GM13976 (cell line): ENCODE results near the gene PCDHB16.
"Not testable (repeated sequence)": the region's sequence is repeated elsewhere in the genome, so short reads cannot be mapped to it uniquely, and the experiment has no call there.

Experiments
- DNase-seq: peaks from one replicate; pipeline ENCODE4 v3.0.0; 2012; ENCODE audit warnings: low spot score
- CTCF ChIP-seq: IDR thresholded peaks from 2 replicates; pipeline ENCODE4 v1.5.1; 2012; ENCODE audit warnings: borderline replicate concordance, mild to moderate bottlenecking; ENCODE audit not compliant: insufficient read depth; ENCODE audit errors: extremely low read depth, missing control alignments, control extremely low read depth
- in situ Hi-C: fragments of 300-500 bp; cut with MboI; formaldehyde crosslinking; loops from one replicate; pipeline ENCODE4 v1.12.0; 2022; ENCODE audit warnings: low sequenced_read_pairs, mixed read lengths, inconsistent platforms; ENCODE audit not compliant: unreplicated experiment

Gene PCDHB16

GRCh38 chr5:141199359-141200235, 17.4 kb downstream of the PCDHB16 start, which contains the start of gene PCDHB11:
TSS of gene PCDHB11 (plus strand) at chr5:141199627. CDS start at chr5:141199775, 148 bp downstream.
- in situ Hi-C loops: no loop called here
- no peak for DNase-seq
- TF ChIP-seq CTCF: no peak

DNA sequence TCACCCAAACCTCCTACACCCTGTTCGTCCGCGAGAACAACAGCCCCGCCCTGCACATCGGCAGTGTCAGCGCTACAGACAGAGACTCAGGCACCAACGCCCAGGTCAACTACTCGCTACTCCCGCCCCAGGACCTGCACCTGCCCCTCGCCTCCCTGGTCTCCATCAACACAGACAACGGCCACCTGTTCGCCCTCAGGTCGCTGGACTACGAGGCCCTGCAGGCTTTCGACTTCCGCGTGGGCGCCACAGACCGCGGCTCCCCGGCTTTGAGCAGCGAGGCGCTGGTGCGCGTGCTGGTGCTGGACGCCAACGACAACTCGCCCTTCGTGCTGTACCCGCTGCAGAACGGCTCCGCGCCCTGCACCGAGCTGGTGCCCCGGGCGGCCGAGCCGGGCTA, 18.9 kb downstream of the PCDHB16 start:
- DNase-seq, in situ Hi-C loops: not testable (repeated sequence)

DNA sequence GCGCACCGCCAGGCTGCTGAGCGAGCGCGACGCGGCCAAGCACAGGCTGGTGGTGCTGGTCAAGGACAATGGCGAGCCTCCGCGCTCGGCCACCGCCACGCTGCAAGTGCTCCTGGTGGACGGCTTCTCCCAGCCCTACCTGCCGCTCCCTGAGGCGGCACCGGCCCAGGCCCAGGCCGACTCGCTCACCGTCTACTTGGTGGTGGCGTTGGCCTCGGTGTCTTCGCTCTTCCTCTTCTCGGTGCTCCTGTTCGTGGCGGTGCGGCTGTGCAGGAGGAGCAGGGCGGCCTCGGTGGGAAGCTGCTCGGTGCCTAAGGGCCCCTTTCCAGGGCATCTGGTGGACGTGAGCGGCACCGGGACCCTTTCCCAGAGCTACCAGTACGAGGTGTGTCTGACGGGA, 19.5 kb downstream of the PCDHB16 start:
- in situ Hi-C loops, DNase-seq: not testable (repeated sequence)

- TF ChIP-seq CTCF: no peak
- in situ Hi-C loops: no loop called here
- DNase-seq: no peak
Measured at GRCh38 chr5:141208478-141208877, 26.3 kb downstream of the PCDHB16 start, which contains the start of gene PCDHB12. TSS of gene PCDHB12 (plus strand) at chr5:141208719. CDS start at chr5:141208908, 189 bp downstream.

DNA sequence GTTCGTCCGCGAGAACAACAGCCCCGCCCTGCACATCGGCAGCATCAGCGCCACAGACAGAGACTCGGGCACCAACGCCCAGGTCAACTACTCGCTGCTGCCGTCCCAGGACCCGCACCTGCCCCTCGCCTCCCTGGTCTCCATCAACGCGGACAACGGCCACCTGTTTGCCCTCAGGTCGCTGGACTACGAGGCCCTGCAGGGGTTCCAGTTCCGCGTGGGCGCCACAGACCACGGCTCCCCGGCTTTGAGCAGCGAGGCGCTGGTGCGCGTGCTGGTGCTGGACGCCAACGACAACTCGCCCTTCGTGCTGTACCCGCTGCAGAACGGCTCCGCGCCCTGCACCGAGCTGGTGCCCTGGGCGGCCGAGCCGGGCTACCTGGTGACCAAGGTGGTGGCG, 28.1 kb downstream of the PCDHB16 start:
- in situ Hi-C loops: not testable (repeated sequence)

GRCh38 chr5:141210849-141211248, 28.7 kb downstream of the PCDHB16 start:
- in situ Hi-C loops, DNase-seq: not testable (repeated sequence)

More for the DNA sequence above, 28.1 kb downstream of the PCDHB16 start:
- DNase-seq: not testable (repeated sequence)

DNA sequence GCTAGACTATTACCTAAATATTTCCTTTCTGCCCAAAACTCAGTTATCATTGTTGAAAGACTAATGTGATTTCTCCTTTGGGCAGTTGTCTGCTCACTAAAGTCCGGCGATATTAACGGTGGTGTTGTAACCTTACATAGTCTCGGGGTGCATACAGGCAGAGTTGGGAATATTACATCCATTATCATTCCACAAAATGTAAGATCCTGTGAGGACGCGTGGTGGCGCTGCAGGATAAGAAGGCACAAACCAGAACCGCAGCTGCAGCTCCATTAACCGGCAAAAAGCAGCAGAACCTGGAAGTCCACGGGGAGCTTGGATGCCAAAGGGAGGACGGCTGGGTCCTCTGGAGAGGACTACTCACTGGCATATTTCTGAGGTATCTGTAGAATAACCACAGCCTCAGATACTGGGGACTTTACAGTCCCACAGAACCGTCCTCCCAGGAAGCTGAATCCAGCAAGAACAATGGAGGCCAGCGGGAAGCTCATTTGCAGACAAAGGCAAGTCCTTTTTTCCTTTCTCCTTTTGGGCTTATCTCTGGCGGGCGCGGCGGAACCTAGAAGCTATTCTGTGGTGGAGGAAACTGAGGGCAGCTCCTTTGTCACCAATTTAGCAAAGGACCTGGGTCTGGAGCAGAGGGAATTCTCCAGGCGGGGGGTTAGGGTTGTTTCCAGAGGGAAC, 31.6 kb downstream of the PCDHB16 start, which contains the start of gene PCDHB13:
PCDHB13 (plus strand) TSS at position 264 of the 684 bp plus-strand sequence; CDS start at position 469, 205 bp downstream.
- in situ Hi-C loops, DNase-seq: not testable (repeated sequence)

- DNase-seq, in situ Hi-C loops: not testable (repeated sequence)
Measured at GRCh38 chr5:141214583-141214982, 32.4 kb downstream of the PCDHB16 start.

- in situ Hi-C loops, DNase-seq: not testable (repeated sequence)
Measured at GRCh38 chr5:141215504-141215903, 33.3 kb downstream of the PCDHB16 start.

GRCh38 chr5:141216035-141216434, 33.8 kb downstream of the PCDHB16 start:
- DNase-seq, in situ Hi-C loops: not testable (repeated sequence)

DNA sequence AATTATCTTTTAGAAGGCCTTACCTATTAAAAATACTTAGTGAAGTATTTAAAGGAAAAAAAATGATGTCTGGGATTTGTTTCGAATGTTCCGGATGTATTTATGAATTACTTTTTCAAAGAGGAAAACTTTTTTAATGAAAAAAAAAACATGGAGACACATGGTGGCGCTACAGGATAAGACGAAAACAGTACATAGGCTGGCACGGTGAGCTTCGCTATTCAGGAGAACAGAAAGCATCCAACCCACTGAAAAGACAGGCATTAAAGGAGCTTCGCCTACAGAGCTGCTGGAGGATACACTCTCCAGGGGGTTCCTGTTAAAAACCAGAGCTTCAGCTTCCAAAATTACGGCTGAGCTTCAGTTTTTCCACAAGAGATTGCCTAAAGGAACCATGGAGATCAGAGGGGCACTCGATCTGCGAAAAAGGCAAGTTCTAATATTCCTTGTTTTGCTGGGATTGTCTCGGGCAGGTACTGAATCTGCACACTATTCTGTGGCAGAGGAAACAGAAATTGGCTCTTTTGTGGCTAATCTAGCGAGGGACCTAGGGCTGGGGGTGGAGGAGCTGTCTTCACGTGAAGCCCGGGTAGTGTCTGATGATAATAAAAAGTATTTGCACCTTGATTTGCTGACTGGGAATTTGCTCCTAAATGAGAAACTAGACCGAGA, 41.1 kb downstream of the PCDHB16 start, which contains the start of gene PCDHB14:
PCDHB14 (plus strand) TSS at position 232 of the 672 bp plus-strand sequence; CDS start at position 395, 163 bp downstream.
- no peak for DNase-seq
- no peak for TF ChIP-seq CTCF
- in situ Hi-C loops: no loop called here

GRCh38 chr5:141224844-141225243, 42.7 kb downstream of the PCDHB16 start:
- in situ Hi-C loops, DNase-seq: not testable (repeated sequence)

DNA sequence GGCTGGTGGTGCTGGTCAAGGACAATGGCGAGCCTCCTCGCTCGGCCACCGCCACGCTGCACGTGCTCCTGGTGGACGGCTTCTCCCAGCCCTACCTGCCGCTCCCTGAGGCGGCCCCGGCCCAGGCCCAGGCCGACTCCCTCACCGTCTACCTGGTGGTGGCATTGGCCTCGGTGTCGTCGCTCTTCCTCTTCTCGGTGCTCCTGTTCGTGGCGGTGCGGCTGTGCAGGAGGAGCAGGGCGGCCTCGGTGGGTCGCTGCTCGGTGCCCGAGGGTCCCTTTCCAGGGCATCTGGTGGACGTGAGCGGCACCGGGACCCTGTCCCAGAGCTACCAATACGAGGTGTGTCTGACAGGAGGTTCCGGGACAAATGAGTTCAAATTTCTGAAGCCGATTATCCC, 43.2 kb downstream of the PCDHB16 start:
- DNase-seq, in situ Hi-C loops: not testable (repeated sequence)
